ENCODE results near the gene AIG1. TPM values are rescaled to one million over a fixed set of nuclear protein-coding genes. Genes with fewer than 3 reads are reported as not detected.

Gene AIG1
- total RNA-seq, 1 donor from 2014 or later = 29.6 TPM

DNA sequence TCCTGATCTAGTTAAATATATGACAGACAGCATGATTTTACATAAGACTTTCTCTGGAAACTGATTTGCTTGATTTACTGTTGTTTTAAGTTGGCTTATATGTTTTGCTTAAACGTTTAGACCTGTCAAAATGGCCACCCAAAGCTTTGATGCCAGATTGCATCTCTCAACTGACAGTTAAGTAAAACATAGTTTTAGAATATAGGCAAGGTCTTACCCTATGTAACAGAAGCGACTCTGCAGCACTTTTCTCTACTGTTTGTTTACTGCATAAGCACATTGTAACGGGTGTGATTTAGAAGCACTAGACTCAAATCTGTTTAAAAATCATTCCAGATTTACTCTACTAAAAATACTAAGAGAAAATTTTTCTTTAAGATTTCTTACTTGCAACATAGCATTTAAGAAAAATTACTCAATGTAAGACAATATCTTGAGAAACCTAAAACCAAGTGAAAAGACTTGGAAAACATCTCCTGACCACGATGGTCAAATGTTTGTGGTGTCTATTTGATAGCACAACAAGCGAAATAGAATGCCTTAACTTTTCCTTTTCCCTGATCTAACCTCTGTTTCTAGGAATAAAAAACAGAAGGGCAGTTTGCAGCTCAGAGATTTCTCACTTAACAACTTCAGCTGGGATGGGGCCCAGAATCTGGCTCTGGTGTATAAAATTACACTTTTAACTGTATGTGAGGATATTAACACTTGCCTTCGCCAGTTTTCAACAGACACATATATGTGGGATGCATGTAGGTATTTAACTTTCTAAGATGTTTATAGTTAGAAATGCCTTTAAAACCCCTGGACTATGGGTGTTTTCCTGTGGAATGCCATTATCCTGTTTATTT lies 47.4 kb downstream of the AIG1 start:
- no peaks in the 10 kb centered on the region for H3K36me3 ChIP-seq
- DNase-seq = no peak

GRCh38 chr6:143109196-143109595 lies 48.5 kb downstream of the AIG1 start:
- intact Hi-C loops (cut with DNase I) = no loop called here
- ATAC-seq = no peak
- no peak overlapping the region for H3K4me3 ChIP-seq
- H3K27ac ChIP-seq = no peak overlapping the region
- H3K27me3 ChIP-seq (ENCODE audit: low read depth) = no peaks in the 10 kb centered on the region
- TF ChIP-seq, protein P1, sequence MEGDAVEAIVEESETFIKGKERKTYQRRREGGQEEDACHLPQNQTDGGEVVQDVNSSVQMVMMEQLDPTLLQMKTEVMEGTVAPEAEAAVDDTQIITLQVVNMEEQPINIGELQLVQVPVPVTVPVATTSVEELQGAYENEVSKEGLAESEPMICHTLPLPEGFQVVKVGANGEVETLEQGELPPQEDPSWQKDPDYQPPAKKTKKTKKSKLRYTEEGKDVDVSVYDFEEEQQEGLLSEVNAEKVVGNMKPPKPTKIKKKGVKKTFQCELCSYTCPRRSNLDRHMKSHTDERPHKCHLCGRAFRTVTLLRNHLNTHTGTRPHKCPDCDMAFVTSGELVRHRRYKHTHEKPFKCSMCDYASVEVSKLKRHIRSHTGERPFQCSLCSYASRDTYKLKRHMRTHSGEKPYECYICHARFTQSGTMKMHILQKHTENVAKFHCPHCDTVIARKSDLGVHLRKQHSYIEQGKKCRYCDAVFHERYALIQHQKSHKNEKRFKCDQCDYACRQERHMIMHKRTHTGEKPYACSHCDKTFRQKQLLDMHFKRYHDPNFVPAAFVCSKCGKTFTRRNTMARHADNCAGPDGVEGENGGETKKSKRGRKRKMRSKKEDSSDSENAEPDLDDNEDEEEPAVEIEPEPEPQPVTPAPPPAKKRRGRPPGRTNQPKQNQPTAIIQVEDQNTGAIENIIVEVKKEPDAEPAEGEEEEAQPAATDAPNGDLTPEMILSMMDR (IDR thresholded peaks at IDR 0.05) = no peak
- no peaks in the 10 kb centered on the region for H3K9me3 ChIP-seq
- no peaks in the 10 kb centered on the region for H3K4me1 ChIP-seq
- H3K36me3 ChIP-seq = no peaks in the 10 kb centered on the region
- DNase-seq = no peak

More for the DNA sequence above, 47.4 kb downstream of the AIG1 start:
- Histone ChIP-seq H3K27ac (no peak overlapping the region), H3K4me1 (no peaks in the 10 kb centered on the region), H3K9me3 (no peaks in the 10 kb centered on the region), H3K4me3 (no peak overlapping the region), H3K27me3 (ENCODE audit: low read depth) (no peaks in the 10 kb centered on the region)
- TF ChIP-seq, protein P1 (IDR thresholded peaks at IDR 0.05) = no peak
- intact Hi-C loops (cut with DNase I) = no loop called here
- ATAC-seq = no peak

DNA sequence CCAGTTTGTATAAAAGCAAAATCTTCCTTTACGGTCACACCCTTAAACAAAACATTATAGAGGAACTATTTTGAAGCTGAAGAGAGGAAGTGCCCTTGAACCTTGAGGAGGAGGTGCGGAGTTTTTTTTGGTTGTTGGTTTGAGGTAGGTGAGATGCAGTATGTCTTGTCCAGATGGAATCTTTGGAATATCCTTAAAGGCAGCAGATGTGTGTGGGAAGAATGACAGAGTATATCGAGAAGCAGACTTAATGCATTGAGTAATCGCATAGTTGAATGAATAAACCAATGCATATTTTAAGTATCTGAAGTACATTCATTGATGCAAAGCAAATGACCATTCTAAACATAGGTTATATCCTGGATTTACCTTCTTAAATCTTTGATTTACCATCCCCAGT lies 49.9 kb downstream of the AIG1 start:
- no peak overlapping the region for H3K27ac ChIP-seq
- H3K9me3 ChIP-seq = no peaks in the 10 kb centered on the region
- no peaks in the 10 kb centered on the region for H3K36me3 ChIP-seq
- H3K4me1 ChIP-seq = no peaks in the 10 kb centered on the region
- TF ChIP-seq, protein P1 (IDR thresholded peaks at IDR 0.05) = no peak
- no peak for ATAC-seq
- intact Hi-C loops (cut with DNase I) = no loop called here
- H3K27me3 ChIP-seq (ENCODE audit: low read depth) = no peaks in the 10 kb centered on the region
- DNase-seq = no peak
- H3K4me3 ChIP-seq = no peak overlapping the region

GRCh38 chr6:143110996-143111395 lies 50.3 kb downstream of the AIG1 start:
- intact Hi-C loops (cut with DNase I) = no loop called here

DNA sequence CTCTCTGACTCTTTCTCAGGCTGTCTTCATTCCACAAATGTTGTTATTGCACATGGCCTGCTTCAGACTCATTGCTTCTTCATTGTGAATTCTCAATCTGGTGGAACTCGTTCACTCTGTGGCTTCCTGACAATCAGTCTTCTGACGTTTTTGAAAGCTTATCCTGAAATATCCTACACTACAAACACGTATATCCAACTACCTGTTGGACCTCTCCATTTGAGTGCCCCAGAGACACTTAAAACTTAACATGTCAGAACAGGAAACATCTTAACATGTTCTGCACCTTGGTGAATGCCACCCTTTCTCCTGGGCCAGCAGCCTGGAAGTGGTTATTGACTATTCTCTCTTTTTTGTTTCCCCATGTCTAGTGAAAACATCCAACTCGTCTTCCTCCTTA lies 50.8 kb downstream of the AIG1 start:
- Histone ChIP-seq H3K27me3 (ENCODE audit: low read depth) (no peaks in the 10 kb centered on the region), H3K9me3 (no peaks in the 10 kb centered on the region), H3K36me3 (no peaks in the 10 kb centered on the region), H3K27ac (no peak overlapping the region), H3K4me1 (no peaks in the 10 kb centered on the region), H3K4me3 (no peak overlapping the region)
- ATAC-seq (no peak), DNase-seq (no peak)
- intact Hi-C loops (cut with DNase I) = no loop called here
- TF ChIP-seq, protein P1 (IDR thresholded peaks at IDR 0.05) = no peak

More at GRCh38 chr6:143110996-143111395, 50.3 kb downstream of the AIG1 start:
- ATAC-seq (no peak), DNase-seq (no peak)
- Histone ChIP-seq H3K4me1 (no peaks in the 10 kb centered on the region), H3K4me3 (no peak overlapping the region), H3K27me3 (ENCODE audit: low read depth) (no peaks in the 10 kb centered on the region), H3K9me3 (no peaks in the 10 kb centered on the region), H3K27ac (no peak overlapping the region), H3K36me3 (no peaks in the 10 kb centered on the region)
- TF ChIP-seq, protein P1 (IDR thresholded peaks at IDR 0.05) = no peak

Measured in lower lobe of right lung (tissue), 2 donors.